Measurements from ENCODE around the gene KDM5A. TPM values are rescaled to one million over a fixed set of nuclear protein-coding genes. Genes with fewer than 3 reads are reported as not detected.
"Not testable (repeated sequence)": the region's sequence is repeated elsewhere in the genome, so short reads cannot be mapped to it uniquely, and the experiment has no call there.

The KDM5A gene
- total RNA-seq, 2 donors from 2014 or later = 52.8 to 57.7 TPM

- ATAC-seq (ENCODE audit: insufficient number of reproducible peaks, low FRiP score, low read depth) = no peak
- Histone ChIP-seq H3K36me3 (peaks cover 48% of the 10 kb centered on the region), H3K27me3 (replicated peaks; ENCODE audit: insufficient read depth) (no peaks in the 10 kb centered on the region)
These were observed 32.7 kb downstream of the KDM5A start for GRCh38 chr12:356276-356988.

DNA sequence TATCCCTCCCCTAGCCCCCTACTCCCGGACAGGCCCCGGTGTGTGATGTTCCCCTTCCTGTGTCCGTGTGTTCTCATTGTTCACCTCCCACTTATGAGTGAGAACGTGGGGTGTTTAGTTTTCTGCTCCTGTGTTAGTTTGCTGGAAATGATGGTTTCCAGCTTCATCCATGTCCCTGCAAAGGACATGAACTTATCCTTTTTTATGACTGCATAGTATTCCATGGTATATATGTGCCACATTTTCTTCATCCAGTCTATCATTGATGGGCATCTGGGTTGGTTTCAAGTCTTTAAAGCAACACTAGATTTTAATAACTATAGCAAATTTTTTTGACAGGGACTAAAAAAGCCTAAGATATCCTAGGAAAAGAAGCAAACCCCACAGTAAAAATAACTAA, 37.9 kb downstream of the KDM5A start:
- H3K36me3 ChIP-seq = peaks cover 50% of the 10 kb centered on the region
- not testable (repeated sequence) for H3K4me3 ChIP-seq; H3K27me3 ChIP-seq (replicated peaks; ENCODE audit: insufficient read depth); H3K27ac ChIP-seq; ATAC-seq (ENCODE audit: insufficient number of reproducible peaks, low FRiP score, low read depth); DNase-seq (ENCODE audit: low spot score); H3K4me1 ChIP-seq (ENCODE audit: control insufficient read depth in 1 of 2, low read depth in 2 of 2); H3K9me3 ChIP-seq

More at GRCh38 chr12:356276-356988, 32.7 kb downstream of the KDM5A start:
- no peak for DNase-seq (ENCODE audit: low spot score)
- no peak overlapping the region for H3K27ac ChIP-seq
- H3K9me3 ChIP-seq = no peaks in the 10 kb centered on the region
- TF ChIP-seq, protein P1, sequence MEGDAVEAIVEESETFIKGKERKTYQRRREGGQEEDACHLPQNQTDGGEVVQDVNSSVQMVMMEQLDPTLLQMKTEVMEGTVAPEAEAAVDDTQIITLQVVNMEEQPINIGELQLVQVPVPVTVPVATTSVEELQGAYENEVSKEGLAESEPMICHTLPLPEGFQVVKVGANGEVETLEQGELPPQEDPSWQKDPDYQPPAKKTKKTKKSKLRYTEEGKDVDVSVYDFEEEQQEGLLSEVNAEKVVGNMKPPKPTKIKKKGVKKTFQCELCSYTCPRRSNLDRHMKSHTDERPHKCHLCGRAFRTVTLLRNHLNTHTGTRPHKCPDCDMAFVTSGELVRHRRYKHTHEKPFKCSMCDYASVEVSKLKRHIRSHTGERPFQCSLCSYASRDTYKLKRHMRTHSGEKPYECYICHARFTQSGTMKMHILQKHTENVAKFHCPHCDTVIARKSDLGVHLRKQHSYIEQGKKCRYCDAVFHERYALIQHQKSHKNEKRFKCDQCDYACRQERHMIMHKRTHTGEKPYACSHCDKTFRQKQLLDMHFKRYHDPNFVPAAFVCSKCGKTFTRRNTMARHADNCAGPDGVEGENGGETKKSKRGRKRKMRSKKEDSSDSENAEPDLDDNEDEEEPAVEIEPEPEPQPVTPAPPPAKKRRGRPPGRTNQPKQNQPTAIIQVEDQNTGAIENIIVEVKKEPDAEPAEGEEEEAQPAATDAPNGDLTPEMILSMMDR (IDR thresholded peaks at IDR 0.05) = no peak
- no peak overlapping the region for H3K4me3 ChIP-seq
- no peaks in the 10 kb centered on the region for H3K4me1 ChIP-seq (ENCODE audit: control insufficient read depth in 1 of 2, low read depth in 2 of 2)

DNA sequence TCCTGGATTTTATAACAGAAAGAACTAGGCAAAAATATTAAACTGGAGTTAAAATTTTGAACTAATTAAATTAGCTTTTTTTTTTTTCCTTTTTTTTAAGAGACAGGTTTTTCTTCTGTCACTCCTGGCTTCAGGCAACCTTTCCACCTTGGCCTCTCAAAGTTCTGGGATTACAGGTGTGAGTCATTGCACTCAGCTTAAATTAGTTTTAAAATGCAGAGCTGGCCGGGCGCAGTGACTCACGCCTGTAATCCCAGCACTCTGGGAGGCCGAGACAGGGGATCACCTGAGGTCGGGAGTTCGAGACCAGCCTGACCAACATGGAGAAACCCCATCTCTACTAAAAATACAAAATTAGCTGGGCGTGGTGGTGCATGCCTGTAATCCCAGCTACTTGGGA, 39.5 kb downstream of the KDM5A start:
- H3K27ac ChIP-seq; DNase-seq (ENCODE audit: low spot score); H3K4me1 ChIP-seq (ENCODE audit: control insufficient read depth in 1 of 2, low read depth in 2 of 2); H3K9me3 ChIP-seq; ATAC-seq (ENCODE audit: insufficient number of reproducible peaks, low FRiP score, low read depth); H3K4me3 ChIP-seq; H3K27me3 ChIP-seq (replicated peaks; ENCODE audit: insufficient read depth): not testable (repeated sequence)
- peaks cover 45% of the 10 kb centered on the region for H3K36me3 ChIP-seq

GRCh38 chr12:343036-343435, 46.1 kb downstream of the KDM5A start:
- not testable (repeated sequence) for H3K4me1 ChIP-seq (ENCODE audit: control insufficient read depth in 1 of 2, low read depth in 2 of 2); H3K36me3 ChIP-seq; H3K4me3 ChIP-seq; H3K27ac ChIP-seq; H3K27me3 ChIP-seq (replicated peaks; ENCODE audit: insufficient read depth); ATAC-seq (ENCODE audit: insufficient number of reproducible peaks, low FRiP score, low read depth); H3K9me3 ChIP-seq; DNase-seq (ENCODE audit: low spot score)

DNA sequence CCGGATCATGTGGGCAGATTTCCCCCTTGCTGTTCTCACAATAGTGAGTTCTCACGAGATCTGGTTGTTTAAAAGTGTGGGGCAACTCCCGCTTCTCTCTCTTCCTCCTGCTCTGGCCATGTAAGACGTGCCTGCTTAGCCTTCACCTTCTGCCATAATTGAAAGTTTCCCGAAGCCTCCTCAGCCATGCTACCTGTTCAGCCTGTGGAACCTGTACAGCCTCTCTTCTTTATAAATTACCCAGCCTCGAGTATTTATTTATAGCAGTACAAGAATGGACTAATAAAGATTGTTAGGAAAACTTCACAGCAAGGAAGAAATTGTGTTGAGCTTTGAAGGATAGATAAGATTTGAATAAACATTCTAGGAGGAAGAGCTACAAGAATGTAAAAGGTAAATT, 52.1 kb downstream of the KDM5A start:
- Histone ChIP-seq H3K27me3 (replicated peaks; ENCODE audit: insufficient read depth) (no peaks in the 10 kb centered on the region), H3K36me3 (peaks cover 12% of the 10 kb centered on the region), H3K4me3 (no peak overlapping the region), H3K4me1 (ENCODE audit: control insufficient read depth in 1 of 2, low read depth in 2 of 2) (no peaks in the 10 kb centered on the region), H3K9me3 (no peaks in the 10 kb centered on the region), H3K27ac (no peak overlapping the region)
- no peak for ATAC-seq (ENCODE audit: insufficient number of reproducible peaks, low FRiP score, low read depth)
- no peak for DNase-seq (ENCODE audit: low spot score)
- TF ChIP-seq, protein P1 (IDR thresholded peaks at IDR 0.05) = no peak

- Histone ChIP-seq H3K27me3 (replicated peaks; ENCODE audit: insufficient read depth) (no peaks in the 10 kb centered on the region), H3K9me3 (no peaks in the 10 kb centered on the region), H3K4me3 (no peak overlapping the region), H3K4me1 (ENCODE audit: control insufficient read depth in 1 of 2, low read depth in 2 of 2) (no peaks in the 10 kb centered on the region), H3K36me3 (peaks cover 16% of the 10 kb centered on the region), H3K27ac (no peak overlapping the region)
- DNase-seq (ENCODE audit: low spot score) = no peak
- ATAC-seq (ENCODE audit: insufficient number of reproducible peaks, low FRiP score, low read depth) = no peak
- TF ChIP-seq, protein P1 (IDR thresholded peaks at IDR 0.05) = no peak
These were observed 55.0 kb downstream of the KDM5A start for GRCh38 chr12:334125-334524.
